Measurements from ENCODE around the gene RAB31.
"Not testable (repeated sequence)": the region's sequence is repeated elsewhere in the genome, so short reads cannot be mapped to it uniquely, and the experiment has no call there.

The RAB31 gene

DNA sequence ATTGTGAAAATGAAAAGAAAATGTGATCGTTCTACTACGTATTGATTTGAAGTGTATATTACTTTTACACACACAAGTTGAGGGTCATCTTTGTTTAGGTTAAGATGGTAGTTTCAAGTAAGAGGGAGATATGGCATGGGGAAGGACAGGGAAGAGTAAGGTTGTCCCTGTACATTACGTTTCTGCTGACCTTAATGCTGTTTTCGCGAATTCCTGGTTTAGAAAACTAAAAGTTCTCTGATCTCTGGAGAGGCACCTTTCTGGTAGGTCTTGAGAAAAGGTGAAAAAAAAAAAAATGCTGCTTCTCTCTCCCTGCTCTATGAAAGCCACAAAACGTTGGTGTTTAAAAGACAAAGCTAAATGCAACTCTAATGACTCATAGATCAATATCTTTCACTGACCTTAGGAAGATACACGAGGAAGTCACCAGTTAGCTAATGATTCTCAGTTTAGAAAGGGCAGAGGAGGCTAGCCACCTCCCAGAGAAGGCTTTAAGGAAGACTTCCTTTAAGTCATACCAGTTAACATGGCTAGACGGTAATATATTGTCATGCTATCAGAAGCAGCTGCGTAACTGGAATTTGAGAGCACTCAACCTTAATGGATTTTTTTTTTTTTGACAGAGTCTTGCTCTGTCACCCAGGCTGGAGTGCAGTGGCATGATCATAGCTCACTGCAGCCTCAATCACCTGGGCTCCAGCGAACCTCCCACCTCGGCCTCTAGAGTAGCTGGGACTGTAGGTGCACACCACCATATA is 190.9 kb downstream of the RAB31 start:
- no peak for DNase-seq

- DNase-seq: not testable (repeated sequence)
Measured at GRCh38 chr18:9899550-9899930, 191.4 kb downstream of the RAB31 start.

DNA sequence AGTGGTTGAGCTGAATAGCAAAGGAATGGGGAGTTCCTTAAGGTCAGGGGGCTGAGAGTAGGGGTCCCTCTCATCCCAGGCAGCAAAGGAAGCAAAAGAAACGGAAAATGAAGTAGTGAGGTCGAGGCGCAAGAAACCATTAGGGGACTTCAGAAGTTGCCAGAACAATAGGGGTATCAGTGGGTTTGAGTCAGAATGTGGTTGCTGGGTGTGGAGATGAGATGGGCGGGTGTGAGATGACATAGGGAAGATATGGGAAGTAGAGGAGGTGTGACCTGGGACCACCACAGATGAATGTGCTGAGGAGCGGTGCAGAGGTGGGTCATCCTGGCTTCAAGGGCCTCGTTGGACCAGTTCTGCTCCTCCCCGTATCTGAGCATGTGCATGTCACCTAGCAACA is 192.6 kb downstream of the RAB31 start:
- no peak for DNase-seq

DNA sequence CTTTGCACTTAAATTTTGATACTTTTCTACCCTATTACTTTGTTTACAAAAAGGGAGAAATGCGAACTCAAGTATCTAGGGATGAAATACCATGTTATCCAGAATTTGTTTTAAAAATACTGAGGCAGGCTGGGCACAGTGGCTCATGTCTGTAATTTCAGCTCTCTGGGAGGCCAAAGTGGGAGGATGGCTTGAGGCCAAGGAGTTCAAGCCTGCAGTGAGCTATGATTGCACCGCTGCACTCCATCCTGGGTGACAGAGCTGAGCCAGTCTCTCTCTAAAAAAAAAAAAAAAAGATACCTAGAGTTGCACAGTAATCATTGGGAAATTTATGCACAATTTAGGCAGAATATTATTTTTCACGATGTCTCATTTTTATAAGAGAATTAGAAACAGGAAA is 193.3 kb downstream of the RAB31 start:
- DNase-seq: no peak

- not testable (repeated sequence) for DNase-seq
Measured at GRCh38 chr18:9902264-9902663, 194.2 kb downstream of the RAB31 start.

GRCh38 chr18:9902832-9903231 is 194.7 kb downstream of the RAB31 start:
- DNase-seq: no peak

DNA sequence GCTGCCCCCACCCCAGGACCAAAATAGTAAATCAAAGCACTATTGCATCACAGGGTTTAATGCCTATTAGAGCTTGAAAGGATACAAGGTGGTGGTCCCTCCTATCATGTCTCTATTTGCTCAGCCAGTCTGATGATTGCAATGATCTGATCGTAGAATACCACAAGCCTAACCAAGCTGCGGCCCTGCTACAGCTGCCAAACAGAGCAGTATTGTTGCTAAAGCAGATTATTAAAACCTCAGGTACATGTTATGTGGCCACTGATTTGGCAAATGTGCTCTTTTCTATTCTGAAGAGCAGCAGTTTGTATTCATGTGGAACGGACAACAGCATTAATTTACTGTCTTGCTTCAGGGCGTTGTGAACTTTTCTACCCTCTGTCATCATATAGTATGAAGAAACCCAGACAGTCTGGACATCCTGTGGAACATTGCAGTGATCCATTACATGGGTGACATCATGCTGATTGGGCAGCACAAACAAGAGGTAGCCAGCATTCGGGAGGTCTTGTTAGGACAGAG is 197.4 kb downstream of the RAB31 start:
- DNase-seq: no peak

DNA sequence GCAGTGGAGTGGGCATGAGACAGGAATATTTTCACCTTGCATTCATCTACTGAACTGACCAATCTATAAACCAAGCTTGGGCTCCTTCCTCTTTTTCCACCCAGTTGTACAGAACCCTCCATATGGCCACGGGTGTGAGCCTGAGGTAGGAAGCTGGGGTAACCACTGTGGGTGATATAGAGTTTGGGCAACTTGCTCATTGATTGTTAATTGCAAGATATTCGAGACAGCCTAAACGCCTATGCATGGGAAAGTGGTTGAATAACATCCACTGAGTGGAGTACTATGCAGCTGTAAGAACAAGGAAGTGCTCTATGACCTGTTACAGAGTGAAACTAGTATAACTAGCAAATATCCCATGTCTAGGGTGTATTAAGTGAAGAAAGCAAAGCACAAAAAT is 198.4 kb downstream of the RAB31 start:
- no peak for DNase-seq

DNA sequence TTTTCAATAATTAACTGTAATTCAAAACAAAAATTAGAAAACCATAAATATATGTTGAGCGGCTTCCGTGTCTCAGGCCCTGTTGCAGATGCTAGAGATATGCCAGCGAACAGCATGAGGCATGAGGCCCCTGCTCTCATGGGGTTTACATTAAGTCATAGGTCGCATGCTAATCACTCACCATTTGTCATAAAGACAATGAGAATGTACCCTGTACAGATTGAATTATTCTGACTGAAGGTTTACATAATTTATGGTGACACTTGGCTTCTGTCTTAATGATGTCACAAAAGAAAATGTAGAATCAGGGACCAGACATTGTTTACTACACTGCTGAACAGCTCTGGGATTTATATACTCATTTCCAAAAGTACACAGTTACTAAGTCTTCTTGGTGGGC is 199.8 kb downstream of the RAB31 start:
- DNase-seq: no peak

GRCh38 chr18:9910071-9910470 is 202.0 kb downstream of the RAB31 start:
- DNase-seq: no peak

GRCh38 chr18:9910661-9911060 is 202.6 kb downstream of the RAB31 start:
- DNase-seq: no peak

GRCh38 chr18:9911226-9911625 is 203.1 kb downstream of the RAB31 start:
- DNase-seq: no peak

Measured in femur (tissue), 1 donor.